Activated B cell treated with CpG ODN at 0.5 μM for 24 hours (primary cell): ENCODE measurements around the gene MAP3K10. TPM values are rescaled to one million over a fixed set of nuclear protein-coding genes. Genes with fewer than 3 reads are reported as not detected.
"Not testable (repeated sequence)": the region's sequence is repeated elsewhere in the genome, so short reads cannot be mapped to it uniquely, and the experiment has no call there.

Experiments
- ATAC-seq: fragments of 200-7000 bp; cut with Tn5 transposase; one replicate; pipeline ENCODE4 v1.10.0; 2021; ENCODE audit warnings: low read depth, mild to moderate bottlenecking, moderate library complexity
- CTCF ChIA-PET: fragments of 350-600 bp; sonication (Branson Sonifier 250); formaldehyde crosslinking; loops from one replicate; lab custom pipeline; 2021; ENCODE audit warnings: antibody characterized with exemption; lab: Charles Lee
- POLR2A ChIA-PET: fragments of 350-600 bp; sonication (Branson Sonifier 250); formaldehyde crosslinking; loops from one replicate; lab custom pipeline; 2021; ENCODE audit warnings: antibody characterized with exemption; lab: Charles Lee
- DNase-seq: peaks from one replicate; pipeline ENCODE4 v3.0.0; 2022
- H3K27ac Mint-ChIP-seq: one replicate; pipeline ENCODE4 v1.8.0; 2020; ENCODE audit warnings: mixed read lengths
- H3K27me3 Mint-ChIP-seq: one replicate; pipeline ENCODE4 v1.8.0; 2021; ENCODE audit warnings: mixed read lengths
- H3K36me3 Mint-ChIP-seq: one replicate; pipeline ENCODE4 v1.8.0; 2021; ENCODE audit warnings: low read depth, mixed read lengths
- H3K4me1 Mint-ChIP-seq: one replicate; pipeline ENCODE4 v1.8.0; 2021; ENCODE audit warnings: mixed read lengths
- H3K4me3 Mint-ChIP-seq: one replicate; pipeline ENCODE4 v1.8.0; 2020; ENCODE audit warnings: mild to moderate bottlenecking, mixed read lengths
- H3K9me3 Mint-ChIP-seq: one replicate; pipeline ENCODE4 v1.8.0; 2020; ENCODE audit warnings: mixed read lengths
- CTCF ChIP-seq: fragments of 200-600 bp; IDR thresholded peaks from one replicate; pipeline ENCODE4 v1.8.0; 2022; ENCODE audit warnings: antibody characterized with exemption, mild to moderate bottlenecking
- intact Hi-C: fragments of 100-400 bp; cut with micrococcal nuclease; formaldehyde crosslinking; loops from one replicate; pipeline ENCODE4 v1.15.1; 2024
- total RNA-seq: library from RNA; stranded (reverse); gene quantifications from 2 replicates; pipeline ENCODE4 v1.2.3, GENCODE V29; 2022

Gene MAP3K10
- total RNA-seq, 1 donor from 2014 or later: 20.5 TPM

- H3K36me3 Mint-ChIP-seq: no peaks in the 10 kb centered on the region
- DNase-seq (no peak), ATAC-seq (no peak)
- ChIA-PET POLR2A (interaction anchor here (1.1 kb wide), 1 partner anchor 28 kb away, joined by 3 read pairs; no protein-coding TSS in a partner anchor), CTCF (interaction anchor here (1.0 kb wide), 1 partner anchor 21 kb away, joined by 3 read pairs; no protein-coding TSS in a partner anchor)
- H3K4me1 Mint-ChIP-seq: peaks cover 29% of the 10 kb centered on the region
- H3K27ac Mint-ChIP-seq: no peak overlapping the region
- TF ChIP-seq CTCF: no peak
- H3K9me3 Mint-ChIP-seq: no peaks in the 10 kb centered on the region
- H3K27me3 Mint-ChIP-seq: no peaks in the 10 kb centered on the region
- no peak overlapping the region for H3K4me3 Mint-ChIP-seq
- intact Hi-C loops: no loop called here
Observed at GRCh38 chr19:40162104-40162503, 29.1 kb upstream of the MAP3K10 start.

GRCh38 chr19:40163541-40164129 is 27.6 kb upstream of the MAP3K10 start:
- no peaks in the 10 kb centered on the region for H3K27me3 Mint-ChIP-seq
- no peaks in the 10 kb centered on the region for H3K36me3 Mint-ChIP-seq
- intact Hi-C loops: loop anchor here (2.0 kb wide), 1 partner anchor 27 kb away; the partner anchor contains the start of gene MAP3K10
- H3K9me3 Mint-ChIP-seq: no peaks in the 10 kb centered on the region
- ATAC-seq: peak; percentile 64
- H3K27ac Mint-ChIP-seq: peak overlapping the region; percentile 80
- DNase-seq: no peak
- H3K4me3 Mint-ChIP-seq: no peak overlapping the region
- CTCF ChIA-PET: interaction anchor here (0.6 to 1.1 kb wide), 3 partner anchors 16 to 141 kb away, joined by 3 to 4 read pairs (median 3); no protein-coding TSS in a partner anchor
- TF ChIP-seq CTCF: no peak
- POLR2A ChIA-PET: interaction anchor here (1.0 kb wide), 2 partner anchors 19 kb away, joined by 4 to 11 read pairs; no protein-coding TSS in a partner anchor
- H3K4me1 Mint-ChIP-seq: peaks cover 29% of the 10 kb centered on the region

- H3K27me3 Mint-ChIP-seq: no peaks in the 10 kb centered on the region
- H3K4me1 Mint-ChIP-seq: peaks cover 29% of the 10 kb centered on the region
- intact Hi-C loops: loop anchor here (1.0 to 2.0 kb wide), 2 partner anchors 25 kb away; partner anchors contain the start of gene MAP3K10
- ChIA-PET POLR2A (interaction anchor here (0.6 to 1.0 kb wide), 5 partner anchors 20 to 727 kb away, joined by 3 to 6 read pairs (median 4); no protein-coding TSS in a partner anchor), CTCF (interaction anchor here (1.0 to 3.4 kb wide), 3 partner anchors 21 to 373 kb away, joined by 4 to 26 read pairs (median 8); no protein-coding TSS in a partner anchor)
- peak; percentile 66 for ATAC-seq
- TF ChIP-seq CTCF: no peak
- DNase-seq: peak; percentile 39
- H3K9me3 Mint-ChIP-seq: no peaks in the 10 kb centered on the region
- peak overlapping the region; percentile 42 for H3K27ac Mint-ChIP-seq
- no peaks in the 10 kb centered on the region for H3K36me3 Mint-ChIP-seq
- H3K4me3 Mint-ChIP-seq: peak overlapping the region; percentile 17
Observed at GRCh38 chr19:40165362-40165937, 25.8 kb upstream of the MAP3K10 start.

GRCh38 chr19:40169482-40170302 is 21.5 kb upstream of the MAP3K10 start:
- H3K9me3 Mint-ChIP-seq, DNase-seq, H3K4me1 Mint-ChIP-seq, ATAC-seq, H3K27ac Mint-ChIP-seq, intact Hi-C loops, H3K36me3 Mint-ChIP-seq, H3K27me3 Mint-ChIP-seq, H3K4me3 Mint-ChIP-seq: not testable (repeated sequence)
- POLR2A ChIA-PET: interaction anchor here (0.5 kb wide), 1 partner anchor 15 kb away, joined by 3 read pairs; no protein-coding TSS in a partner anchor
- CTCF ChIA-PET: interaction anchor here (0.6 to 1.2 kb wide), 2 partner anchors 26 to 29 kb away, joined by 3 read pairs; no protein-coding TSS in a partner anchor

GRCh38 chr19:40170303-40170989 is 20.8 kb upstream of the MAP3K10 start:
- not testable (repeated sequence) for H3K4me3 Mint-ChIP-seq

DNA sequence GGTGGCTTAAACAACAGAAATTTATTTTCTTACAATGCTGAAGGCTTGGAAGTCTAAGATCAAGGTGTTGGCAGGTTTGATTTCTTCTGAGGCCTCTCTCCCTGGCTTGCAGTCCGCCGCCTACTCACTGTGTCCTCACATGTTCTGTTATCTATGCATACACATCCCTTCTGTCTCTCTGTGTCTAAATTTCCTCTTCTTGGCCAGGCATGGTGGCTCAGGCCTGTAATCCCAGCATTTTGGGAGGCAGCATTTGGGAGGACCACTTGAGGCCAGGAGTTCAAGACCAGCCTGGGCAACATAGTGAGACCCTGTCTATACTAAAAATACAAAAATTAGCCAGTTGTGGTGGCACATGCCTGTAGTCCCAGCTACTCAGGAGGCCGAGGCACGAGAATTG is 19.9 kb upstream of the MAP3K10 start:
- H3K36me3 Mint-ChIP-seq, DNase-seq, ATAC-seq, H3K9me3 Mint-ChIP-seq, POLR2A ChIA-PET, H3K4me1 Mint-ChIP-seq, CTCF ChIA-PET, H3K27ac Mint-ChIP-seq, H3K27me3 Mint-ChIP-seq, intact Hi-C loops, H3K4me3 Mint-ChIP-seq: not testable (repeated sequence)

More at GRCh38 chr19:40170303-40170989, 20.8 kb upstream of the MAP3K10 start:
- H3K36me3 Mint-ChIP-seq, ATAC-seq, H3K27me3 Mint-ChIP-seq, H3K9me3 Mint-ChIP-seq, H3K4me1 Mint-ChIP-seq, POLR2A ChIA-PET, H3K27ac Mint-ChIP-seq, intact Hi-C loops, DNase-seq: not testable (repeated sequence)
- CTCF ChIA-PET: interaction anchor here (0.6 kb wide), 1 partner anchor 26 kb away, joined by 3 read pairs; no protein-coding TSS in a partner anchor
